NCI-H2107 treated with DMSO at 0.1 percent for 48 hours (cell line): ENCODE data around the gene BAZ2B.
"Not testable (repeated sequence)": the region's sequence is repeated elsewhere in the genome, so short reads cannot be mapped to it uniquely, and the experiment has no call there.

ENCODE experiments used
- DNase-seq: peaks from one replicate; lab custom pipeline; 2025; ENCODE audit not compliant: unreplicated experiment; lab: John Stamatoyannopoulos, UW

BAZ2B gene

DNA sequence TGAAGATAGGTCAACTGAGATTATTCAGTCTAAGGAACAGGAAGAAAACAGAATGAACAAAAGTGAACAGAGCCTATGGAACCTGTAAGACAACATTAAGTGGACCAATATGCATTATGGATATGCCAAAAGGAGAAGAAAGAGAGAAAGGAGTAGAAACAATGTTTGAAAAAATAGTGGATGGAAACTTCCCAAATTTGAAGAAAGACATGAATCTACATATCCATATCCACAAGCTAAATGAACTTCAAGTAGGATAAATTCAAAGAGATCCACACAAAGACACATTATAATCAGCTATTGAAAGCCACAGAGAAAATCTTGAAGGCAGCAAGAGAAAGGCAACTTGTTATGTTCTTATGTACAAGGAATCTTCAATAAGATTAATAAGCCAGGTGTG lies 74.2 kb downstream of the BAZ2B start:
- DNase-seq: no peak

DNA sequence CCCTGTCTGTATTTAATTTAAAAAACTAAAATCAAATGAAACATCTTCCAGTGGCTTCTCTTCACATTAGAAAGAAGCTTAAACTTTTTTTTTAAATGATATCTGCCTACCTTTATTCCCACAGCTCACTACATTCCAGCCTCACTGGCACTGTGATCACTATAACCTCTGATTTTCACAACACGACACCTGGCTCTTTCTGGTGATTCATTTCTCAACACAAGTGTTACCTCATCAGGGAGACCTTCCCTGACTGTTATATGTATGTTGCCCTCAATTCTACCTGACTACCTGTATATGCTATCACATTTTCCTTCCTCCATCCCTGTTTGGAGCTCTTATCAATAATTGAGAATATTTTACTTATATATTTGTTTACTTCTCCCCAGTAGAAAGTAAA lies 76.6 kb downstream of the BAZ2B start:
- DNase-seq: no peak

DNA sequence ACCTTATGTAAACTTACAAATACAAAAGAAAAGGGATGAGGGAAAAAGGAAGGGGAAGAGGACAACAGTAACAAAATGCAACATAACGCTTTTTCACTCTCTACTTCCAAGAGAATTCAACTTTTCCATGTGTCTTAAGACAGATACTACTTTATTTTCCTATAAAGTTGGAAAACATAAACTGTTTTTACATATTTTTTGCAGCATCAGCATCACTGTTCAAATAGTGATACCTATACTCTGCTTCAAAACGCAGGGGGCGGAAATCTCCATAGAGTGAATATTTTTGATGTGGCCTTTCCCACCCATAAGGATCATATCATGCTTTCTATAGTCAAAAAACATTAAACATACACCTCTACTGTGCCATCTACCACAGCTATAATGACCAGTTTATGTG lies 77.5 kb downstream of the BAZ2B start:
- no peak for DNase-seq

DNA sequence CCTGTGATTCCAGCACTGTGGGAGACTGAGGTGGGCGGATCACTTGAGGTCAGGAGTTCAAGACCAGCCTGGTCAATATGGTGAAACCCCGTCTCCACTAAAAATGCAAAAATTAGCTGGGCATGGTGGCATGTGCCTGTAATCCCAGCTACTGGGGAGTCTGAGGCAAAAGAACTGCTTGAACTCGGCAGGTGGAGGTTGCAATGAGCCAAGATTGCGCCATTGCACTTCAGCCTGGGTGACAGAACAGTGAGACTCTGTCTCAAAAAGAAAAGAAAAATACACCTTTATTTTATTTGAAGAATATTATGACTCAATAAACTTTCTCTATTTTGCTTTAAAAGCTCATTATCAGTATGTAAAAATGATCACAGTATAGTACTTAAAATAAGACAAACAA lies 81.1 kb downstream of the BAZ2B start:
- not testable (repeated sequence) for DNase-seq

DNA sequence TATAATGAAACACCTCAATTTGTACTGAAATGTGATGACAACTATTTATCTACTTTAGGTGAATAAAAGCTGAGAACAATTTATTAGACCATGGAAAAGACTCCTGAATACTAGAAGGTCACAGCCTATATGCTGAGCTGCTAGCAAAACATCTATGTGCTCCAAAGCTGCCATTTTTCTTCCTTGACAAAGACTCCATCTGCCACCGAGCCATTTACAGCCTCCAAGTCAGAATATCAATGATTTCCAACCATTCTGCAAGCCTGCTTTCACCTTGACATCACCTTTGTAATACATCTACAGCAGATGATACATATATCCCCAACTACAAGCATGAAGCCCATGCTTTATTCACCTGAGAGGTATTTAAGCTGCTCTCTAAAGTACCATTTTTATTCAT lies 84.9 kb downstream of the BAZ2B start:
- DNase-seq: no peak

DNA sequence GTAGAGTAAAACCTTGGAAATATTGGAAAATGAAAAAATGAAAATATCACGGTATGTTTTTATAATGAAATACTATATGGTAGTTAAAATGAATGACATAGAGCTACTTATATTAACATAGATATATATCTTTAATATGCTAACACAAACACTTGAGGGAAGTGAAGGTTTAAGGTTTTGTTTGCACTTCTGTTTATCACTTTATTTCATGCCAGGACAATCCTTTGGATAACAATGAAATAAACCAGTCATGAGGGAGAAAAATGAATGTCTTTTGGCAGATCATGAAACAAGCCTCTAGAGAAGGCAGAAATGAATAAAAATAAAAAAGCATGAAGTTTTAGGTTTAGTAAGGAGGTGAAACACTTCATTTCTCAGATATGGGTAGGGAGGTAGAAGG lies 89.9 kb downstream of the BAZ2B start:
- DNase-seq: no peak

DNA sequence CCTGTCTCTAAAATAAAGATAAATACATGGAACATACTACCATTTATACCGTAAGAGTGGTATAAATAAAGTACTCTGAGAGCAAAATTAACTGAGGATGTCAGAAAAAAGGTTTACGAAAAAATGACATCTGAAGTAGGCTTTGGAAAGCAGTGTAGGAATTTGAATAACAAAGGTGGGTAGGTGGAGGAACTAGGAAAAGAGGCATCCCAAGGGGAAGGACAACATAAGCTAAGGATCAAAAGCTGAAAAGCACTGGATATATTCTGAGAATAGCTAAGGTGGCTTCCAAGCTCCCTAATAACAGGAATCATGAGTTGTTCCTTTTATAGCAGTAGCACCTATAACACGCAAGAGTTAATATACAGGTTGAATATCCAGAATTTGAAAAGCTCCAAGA lies 91.3 kb downstream of the BAZ2B start:
- DNase-seq: no peak

DNA sequence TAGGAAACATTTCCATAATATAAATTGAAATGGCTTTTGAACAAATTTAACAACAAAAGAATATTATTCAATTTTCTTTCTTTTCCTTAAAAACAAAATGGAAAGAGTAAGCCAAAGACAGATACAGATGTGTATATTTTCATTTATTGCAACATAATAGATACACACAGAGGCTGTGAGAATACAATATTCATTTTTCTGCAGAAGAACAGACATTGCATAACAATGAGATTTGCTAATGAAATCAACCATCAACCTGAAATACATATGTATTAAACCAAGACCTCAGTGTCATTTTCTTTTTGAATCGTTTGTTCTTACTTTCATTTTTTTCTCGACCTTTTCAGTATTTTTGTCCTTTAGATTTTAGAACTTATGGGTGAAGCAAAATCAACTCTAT lies 95.1 kb downstream of the BAZ2B start:
- DNase-seq: no peak

DNA sequence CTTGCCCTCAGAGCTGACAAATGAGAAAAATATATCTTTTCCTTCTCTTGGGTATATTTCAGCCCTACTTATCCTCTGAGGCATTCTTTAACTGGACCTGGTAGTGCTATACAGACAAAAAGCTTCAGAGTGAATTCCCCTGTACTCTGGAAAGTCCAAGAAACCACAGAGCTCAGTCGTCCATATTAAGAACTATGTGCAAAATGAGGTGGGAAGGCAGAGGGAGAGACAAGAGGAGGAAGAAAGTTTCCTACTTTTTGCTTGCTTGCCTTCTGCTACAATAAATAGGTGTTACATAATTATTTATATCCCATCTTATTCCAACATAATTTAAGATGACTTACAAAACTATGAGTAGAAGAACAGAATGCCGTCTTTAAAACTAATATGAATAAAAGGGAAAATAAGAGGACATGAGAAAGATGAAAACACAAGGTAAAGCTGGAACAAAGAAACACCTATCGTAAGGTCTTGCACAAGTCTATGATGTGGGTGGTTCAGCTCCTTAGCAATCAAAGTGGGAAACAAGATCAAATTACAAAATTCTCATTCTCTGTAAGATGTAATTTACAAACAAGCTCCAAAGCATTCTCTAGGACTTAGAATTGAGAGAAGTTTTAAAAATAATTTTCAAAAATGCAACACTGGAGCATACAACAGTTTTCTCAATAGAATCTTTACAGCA lies 97.9 kb downstream of the BAZ2B start:
- peak; percentile 85 for DNase-seq

DNA sequence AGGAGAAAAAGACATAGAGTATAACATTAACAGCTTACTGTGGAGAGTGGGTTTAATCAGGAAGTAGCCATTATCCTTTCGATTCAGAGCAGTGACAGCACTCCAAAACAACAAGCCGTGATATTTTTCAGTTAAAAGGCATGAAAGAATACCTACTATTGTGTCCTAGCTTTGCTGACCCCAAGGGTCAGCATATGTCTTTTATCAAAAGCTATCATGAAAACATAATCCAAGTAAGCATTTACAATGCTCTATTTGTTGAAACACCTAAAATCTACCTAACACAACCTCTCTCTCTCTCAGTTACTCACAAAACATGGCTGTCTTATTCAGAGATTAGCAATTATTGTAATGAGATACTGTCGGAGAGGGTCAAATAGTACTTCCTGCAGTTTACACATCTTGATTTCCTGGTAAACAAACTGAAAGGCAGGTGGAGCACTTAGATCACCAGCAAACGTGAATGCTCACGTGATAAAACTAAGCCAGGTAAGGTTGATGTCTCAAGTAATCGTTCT lies 100.0 kb downstream of the BAZ2B start:
- DNase-seq: peak; percentile 98

DNA sequence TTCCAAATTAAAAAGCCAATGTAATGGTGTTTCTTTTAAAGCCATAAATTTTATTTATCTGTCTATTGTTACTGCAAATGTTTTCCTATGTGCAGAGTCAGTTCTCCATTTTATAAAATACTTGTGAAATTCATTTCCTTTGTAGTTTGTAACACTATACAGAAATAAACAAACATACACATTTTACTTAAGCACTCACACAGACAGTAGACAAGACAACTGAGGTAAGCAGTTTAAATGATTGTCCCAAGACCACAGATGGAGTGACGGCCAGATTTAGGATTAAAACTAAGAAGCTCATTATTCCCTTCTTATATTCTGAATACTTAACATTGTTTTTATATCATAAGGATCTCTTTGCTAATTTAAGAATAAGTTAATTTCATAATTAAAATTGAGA lies 100.9 kb downstream of the BAZ2B start:
- DNase-seq: peak; percentile 14

DNA sequence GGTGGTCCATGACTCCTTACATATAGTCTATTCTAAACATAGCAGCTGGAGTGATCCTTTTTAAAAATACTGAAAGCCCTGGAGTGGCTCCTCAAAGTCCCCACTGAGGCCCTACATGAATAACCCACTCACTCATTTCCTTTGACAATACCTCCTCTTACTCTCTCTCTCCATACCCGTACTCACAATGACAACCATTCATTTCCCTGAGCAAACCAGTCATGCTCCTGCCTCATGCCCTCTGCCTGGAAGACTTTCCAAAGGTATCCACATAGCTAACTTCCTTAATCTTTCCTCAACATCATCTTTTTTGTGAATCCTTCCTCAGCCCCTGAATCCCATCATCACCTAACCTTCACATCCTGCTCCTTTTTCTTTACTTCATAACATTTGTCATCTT lies 102.6 kb downstream of the BAZ2B start:
- no peak for DNase-seq

DNA sequence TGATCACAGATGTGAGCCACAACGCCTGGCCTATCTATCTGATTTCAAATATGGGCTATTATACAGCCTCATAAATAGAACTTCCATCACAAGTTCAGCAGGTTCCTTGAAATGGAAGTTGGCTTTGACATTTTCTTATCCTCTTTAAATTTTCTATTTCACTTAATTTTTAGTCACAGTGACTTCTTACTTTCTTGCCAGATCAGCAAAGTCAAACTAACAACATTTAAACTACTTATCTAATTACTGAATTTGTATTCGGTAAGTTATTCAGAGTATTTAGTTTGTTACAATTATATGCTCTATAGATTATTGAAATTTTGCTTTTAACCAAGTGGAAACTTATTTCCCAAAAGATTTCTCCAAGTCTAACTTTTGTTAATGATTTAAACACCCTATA lies 108.2 kb downstream of the BAZ2B start:
- no peak for DNase-seq

DNA sequence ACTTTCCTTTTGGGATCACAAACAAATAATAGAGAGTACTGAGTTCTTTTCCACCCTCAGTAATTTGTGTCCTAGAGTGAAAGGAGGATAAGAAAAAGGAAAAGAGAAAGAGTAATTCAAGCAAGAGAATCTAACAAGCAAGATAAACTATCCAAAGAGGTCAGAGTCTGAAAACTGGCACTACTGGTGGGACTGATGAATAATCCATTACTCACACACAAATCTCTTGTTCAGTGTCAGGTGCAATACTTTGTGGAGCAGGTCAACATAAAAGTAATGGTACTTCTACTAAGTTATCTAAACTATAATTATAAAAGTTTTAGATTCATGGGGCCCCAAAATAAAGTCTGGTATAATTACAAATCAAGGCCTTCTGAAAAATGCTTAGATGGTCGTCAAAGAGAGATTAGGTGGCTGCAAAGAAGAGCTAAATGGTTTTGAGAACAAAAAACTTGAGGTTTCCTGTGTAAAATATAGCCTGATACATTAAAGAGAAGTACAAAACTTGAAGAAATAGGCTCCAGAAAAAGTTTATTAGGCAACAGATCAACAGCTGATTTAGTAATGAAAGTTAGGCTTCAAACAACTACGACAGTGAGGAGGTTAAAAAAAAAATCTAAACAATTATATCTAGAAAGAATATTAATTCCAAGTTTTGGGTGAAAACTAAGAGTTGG lies 109.4 kb downstream of the BAZ2B start:
- no peak for DNase-seq

DNA sequence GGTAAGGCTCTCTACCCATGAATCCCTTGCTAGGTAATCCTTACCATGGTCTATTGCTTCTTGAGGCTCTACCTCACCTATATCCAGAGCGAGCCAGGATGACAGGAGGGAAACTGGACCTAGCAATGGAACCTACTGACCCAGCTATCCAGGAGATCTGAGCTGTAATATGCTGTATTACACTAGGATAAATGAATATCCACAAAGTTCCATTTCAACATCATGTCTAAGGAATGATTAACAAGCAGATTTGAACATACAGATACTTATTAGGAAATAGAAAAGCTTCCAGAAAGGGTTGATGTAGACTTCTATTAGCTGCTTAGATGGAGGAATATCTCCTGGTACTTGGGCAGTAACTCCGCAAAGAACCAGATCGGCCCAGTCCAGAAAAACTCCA lies 110.1 kb downstream of the BAZ2B start:
- DNase-seq: no peak

DNA sequence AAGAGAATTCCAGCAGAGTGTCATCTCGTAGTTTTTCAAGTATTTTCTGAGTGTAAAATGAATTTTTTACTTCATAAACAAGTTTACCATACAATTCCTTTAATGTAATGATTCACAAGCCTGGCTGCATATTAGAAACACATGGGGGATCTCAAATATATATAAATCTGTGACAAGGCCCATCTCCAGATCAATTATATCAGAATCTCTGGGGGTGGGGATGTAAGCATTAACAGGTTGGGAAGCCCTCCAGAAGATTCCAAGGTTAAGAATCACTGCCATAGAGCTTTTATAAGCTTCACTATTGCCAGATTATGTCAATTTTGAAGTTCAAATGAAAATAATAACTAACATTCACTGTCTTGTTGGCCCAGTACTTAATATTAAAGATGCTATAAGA lies 111.2 kb downstream of the BAZ2B start:
- no peak for DNase-seq

DNA sequence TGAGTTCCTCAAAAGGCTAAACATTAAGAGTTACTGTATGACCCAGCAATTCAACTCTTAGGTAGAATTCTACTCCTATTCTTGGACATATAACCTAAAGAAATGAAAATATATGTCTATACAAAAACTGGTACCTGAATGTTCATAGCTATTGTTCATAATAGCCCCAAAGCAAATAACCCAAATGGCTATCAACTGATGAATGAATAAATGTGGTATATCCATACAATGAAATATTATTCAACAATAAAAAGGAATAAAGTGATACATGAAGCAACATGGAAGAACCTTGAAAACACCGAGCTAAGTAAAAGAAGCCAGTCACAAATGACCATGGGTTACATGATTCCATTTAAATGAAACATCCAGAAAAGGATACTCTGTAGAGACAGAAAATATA lies 114.6 kb downstream of the BAZ2B start:
- DNase-seq: no peak

DNA sequence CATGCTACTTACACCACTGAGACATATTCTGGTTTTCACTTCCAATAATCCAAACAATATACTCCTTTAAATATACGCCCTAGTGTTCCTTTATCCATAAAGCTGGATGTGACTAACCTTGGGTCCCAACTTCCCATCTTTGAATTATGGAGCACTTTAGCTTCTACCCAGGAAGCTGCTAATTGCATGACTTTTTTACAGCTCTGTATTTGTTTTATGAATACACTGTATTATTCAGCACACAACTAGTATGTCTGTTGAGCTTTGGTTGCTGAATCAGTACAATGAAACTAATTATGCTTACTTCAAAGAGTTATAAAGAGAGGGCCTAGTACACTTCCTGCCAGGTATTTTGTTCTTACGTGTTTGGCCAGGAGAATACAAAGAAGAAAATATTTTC lies 118.5 kb downstream of the BAZ2B start:
- no peak for DNase-seq

DNA sequence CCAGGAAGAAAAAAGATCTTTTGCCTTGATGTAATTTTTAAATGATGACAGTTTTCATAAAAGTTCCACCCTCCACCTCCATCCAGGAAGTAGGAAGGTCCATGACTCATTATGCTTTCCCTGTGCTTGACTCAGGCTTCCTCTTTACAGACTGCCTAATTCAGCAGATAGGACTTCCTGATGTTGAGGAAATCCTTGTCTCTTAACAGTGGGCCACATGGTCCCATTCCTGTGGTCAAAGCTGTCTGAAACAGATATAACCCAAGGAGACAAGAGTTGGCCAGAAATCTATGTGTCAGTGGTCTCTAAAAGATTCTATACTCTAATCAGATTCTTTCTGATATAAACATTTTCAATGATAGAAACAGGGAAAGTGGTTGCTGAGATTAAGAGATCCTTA lies 119.1 kb downstream of the BAZ2B start:
- DNase-seq: no peak

DNA sequence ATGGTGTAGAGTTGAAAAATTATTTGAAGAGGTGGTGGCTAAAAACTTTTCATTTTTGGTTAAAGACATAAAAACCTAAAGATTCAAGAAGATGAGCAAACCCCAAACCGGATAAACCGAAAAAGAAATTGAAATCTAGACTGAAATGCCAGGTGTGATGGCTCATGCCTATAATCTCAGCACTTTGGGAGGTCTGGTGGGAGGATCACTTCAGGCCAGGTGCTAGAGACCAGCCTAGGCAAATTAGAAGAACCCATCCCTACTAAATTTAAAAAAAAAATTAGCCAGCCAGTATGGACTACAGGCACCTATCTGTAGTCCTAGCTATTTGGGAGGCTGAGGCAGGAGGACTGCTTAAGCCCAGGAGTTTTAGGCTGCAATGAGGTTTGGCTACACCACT lies 126.9 kb downstream of the BAZ2B start:
- DNase-seq: no peak

DNA sequence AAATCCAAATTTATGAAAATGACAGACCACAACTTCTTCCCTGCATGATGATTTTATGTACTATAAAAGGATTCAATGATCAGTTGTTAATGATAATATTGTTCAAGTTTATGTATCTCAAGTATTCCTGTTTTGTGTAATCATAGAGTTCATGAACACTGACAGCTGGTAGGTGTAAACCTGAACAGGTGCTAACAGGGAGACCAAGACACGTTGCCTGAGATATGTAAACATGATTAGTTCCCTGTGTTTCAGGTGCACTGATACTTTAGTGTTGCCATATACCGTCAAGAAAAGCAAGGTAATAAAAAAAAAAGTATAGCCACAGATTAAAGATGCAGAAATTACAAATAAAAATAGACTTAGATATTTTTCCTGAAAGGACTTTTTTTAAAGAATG lies 131.8 kb downstream of the BAZ2B start:
- DNase-seq: peak; percentile 47

DNA sequence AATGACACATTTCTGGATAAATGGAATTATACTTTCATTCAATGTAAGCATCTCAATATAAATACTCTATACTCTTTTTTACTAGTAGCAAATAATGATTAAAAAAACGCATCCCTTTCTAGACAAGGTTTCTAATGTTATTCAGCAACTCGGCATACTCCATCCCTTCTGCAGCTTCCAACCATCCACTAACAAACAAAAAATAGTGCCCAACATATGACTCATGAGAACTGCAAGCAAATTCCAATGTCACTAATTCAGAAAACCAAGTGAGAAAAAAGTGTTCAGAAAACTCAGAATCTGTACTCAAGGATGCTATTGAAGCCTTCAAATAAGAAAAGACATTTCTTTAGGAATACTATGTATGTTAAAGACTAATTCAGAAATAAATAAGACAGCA lies 140.0 kb downstream of the BAZ2B start:
- no peak for DNase-seq

DNA sequence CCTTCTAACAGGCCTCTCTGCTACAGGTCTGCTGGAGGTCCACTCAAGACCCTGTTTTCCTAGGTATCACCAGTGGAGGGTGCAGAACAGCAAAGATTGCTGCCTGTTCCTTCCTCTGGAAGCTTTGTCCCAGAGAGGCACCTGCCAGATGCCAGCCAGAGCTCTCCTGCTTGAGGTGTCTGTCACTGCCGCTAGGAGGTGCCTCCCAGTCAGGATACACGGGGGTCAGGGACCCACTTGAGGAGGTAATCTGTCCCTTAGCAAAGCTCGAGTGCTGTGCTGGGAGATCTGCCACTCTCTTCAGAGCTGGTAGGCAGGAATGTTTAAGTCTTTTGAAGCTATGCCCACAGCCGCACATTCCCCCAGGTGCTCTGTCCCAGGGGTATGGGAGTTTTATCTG lies 140.6 kb downstream of the BAZ2B start:
- no peak for DNase-seq
